A549 treated with AZD9567 at 1 μM for 4 hours (cell line): ENCODE results near the gene FNDC11. TPM values are rescaled to one million over a fixed set of nuclear protein-coding genes. Genes with fewer than 3 reads are reported as not detected.

Experiments
- total RNA-seq: library from RNA; stranded (reverse); fragments of 200-300 nt; extraction: Qiagen RNA extraction; gene quantifications from 5 replicates; pipeline ENCODE4 v1.2.3, GENCODE V29; 2022; ENCODE audit not compliant: insufficient read depth

FNDC11 gene
- total RNA-seq: 0.09 to 0.27 TPM (median 0.26 TPM) in 4 of 5 replicates, not detected in the other

GRCh38 chr20:63553933-63554290 is at the start of gene FNDC11:
FNDC11 (plus strand) TSS chr20:63554159; CDS start chr20:63555664, 1,505 bp downstream.

GRCh38 chr20:63520504-63520933 is 33.4 kb upstream of the FNDC11 start, which contains the start of gene PPDPF:
PPDPF (plus strand) TSS chr20:63520765; CDS start chr20:63521309, 544 bp downstream.

GRCh38 chr20:63536997-63537524 is 16.9 kb upstream of the FNDC11 start, which contains the start of gene PTK6:
PTK6 (minus strand) TSS chr20:63537376; CDS start chr20:63537314, 62 bp downstream.

GRCh38 chr20:63547725-63548480 is 6.1 kb upstream of the FNDC11 start, which contains the start of gene SRMS:
SRMS (minus strand) TSS chr20:63547749; CDS start chr20:63547463, 286 bp downstream.

GRCh38 chr20:63574156-63574828 is 20.3 kb downstream of the FNDC11 start, which contains the start of gene HELZ2:
HELZ2 (minus strand) TSS chr20:63574239; CDS start chr20:63572385, 1,854 bp downstream.

Other genes with a start within 250 kb of the FNDC11 start
- gene CHRNA4, start 192.8 kb upstream of the FNDC11 start, total RNA-seq: 0.22 to 0.33 TPM (median 0.26 TPM) in 4 of 5 replicates, not detected in the other
- 0.46 to 0.77 TPM (median 0.50 TPM) in 4 of 5 replicates, not detected in the other for gene KCNQ2, start 81.5 kb upstream of the FNDC11 start, total RNA-seq
- gene EEF1A2, start 55.1 kb upstream of the FNDC11 start, total RNA-seq: 120 to 184 TPM (median 152 TPM) in 5 replicates
- 265 to 354 TPM (median 319 TPM) in 5 replicates for gene PPDPF, start 33.4 kb upstream of the FNDC11 start, total RNA-seq
- gene PTK6, start 16.8 kb upstream of the FNDC11 start, total RNA-seq: 2.7 to 4.8 TPM (median 3.2 TPM) in 5 replicates
- gene SRMS, start 6.4 kb upstream of the FNDC11 start, total RNA-seq: 0.10 to 0.15 TPM (median 0.10 TPM) in 4 of 5 replicates, not detected in the other
- gene HELZ2, start 20.1 kb downstream of the FNDC11 start, total RNA-seq: 16.7 to 27.1 TPM (median 23.0 TPM) in 5 replicates
- 9.9 to 10.4 TPM (median 10.2 TPM) in 5 replicates for gene GMEB2, start 72.9 kb downstream of the FNDC11 start, total RNA-seq
- 7.1 to 11.6 TPM (median 9.6 TPM) in 5 replicates for gene STMN3, start 99.3 kb downstream of the FNDC11 start, total RNA-seq
- gene RTEL1, start 104.2 kb downstream of the FNDC11 start, total RNA-seq: 5.3 to 10.2 TPM (median 8.0 TPM) in 5 replicates
- 0.94 to 1.3 TPM (median 0.98 TPM) in 4 of 5 replicates, not detected in the other for gene TNFRSF6B, start 142.5 kb downstream of the FNDC11 start, total RNA-seq
- gene ARFRP1, start 153.8 kb downstream of the FNDC11 start, total RNA-seq: 19.5 to 40.9 TPM (median 38.8 TPM) in 5 replicates
- 26.8 to 30.4 TPM (median 28.6 TPM) in 5 replicates for gene ZGPAT, start 153.9 kb downstream of the FNDC11 start, total RNA-seq
- 1.8 to 11.6 TPM (median 10.8 TPM) in 5 replicates for gene LIME1, start 182.5 kb downstream of the FNDC11 start, total RNA-seq
- 60.1 to 101 TPM (median 93.3 TPM) in 5 replicates for gene SLC2A4RG, start 185.6 kb downstream of the FNDC11 start, total RNA-seq